22Rv1 (cell line): ENCODE data around the gene TRAM2.

Experiments used
- H3K27ac ChIP-seq: fragments of 450-650 bp; 2 replicates; pipeline ENCODE4 v1.5.1; 2017
- ZFX ChIP-seq: fragments of 450-650 bp; IDR thresholded peaks from 2 replicates; pipeline ENCODE4 v1.6.1; 2017; ENCODE audit warnings: antibody characterized with exemption, borderline replicate concordance
- TF ChIP-seq, protein P1 (sequence below): fragments of 450-650 bp; IDR thresholded peaks from 2 replicates; pipeline ENCODE4 v1.5.1; 2017; ENCODE audit warnings: mild to moderate bottlenecking

TRAM2 gene

DNA sequence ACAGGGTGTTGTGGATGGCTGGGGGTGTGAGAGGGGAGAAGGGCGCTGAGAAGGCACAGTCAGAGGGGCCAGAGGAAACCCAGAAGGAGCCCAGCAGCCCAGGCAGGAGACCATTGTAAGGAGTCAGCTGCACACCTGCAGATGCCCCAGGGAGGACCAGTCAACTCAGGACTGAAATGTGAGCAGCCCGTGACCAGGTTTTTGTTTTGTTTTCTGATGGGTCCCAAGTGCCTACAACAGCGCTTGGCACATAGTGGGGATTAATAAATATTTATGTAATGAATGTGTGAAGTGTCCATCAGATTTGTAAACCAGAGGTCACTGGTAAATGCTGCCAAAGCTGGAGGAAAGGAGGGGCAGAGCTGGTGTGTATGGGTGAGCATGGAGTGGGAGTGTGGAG is 30.2 kb downstream of the TRAM2 start:
- no peak overlapping the region for H3K27ac ChIP-seq
- TF ChIP-seq, protein P1, sequence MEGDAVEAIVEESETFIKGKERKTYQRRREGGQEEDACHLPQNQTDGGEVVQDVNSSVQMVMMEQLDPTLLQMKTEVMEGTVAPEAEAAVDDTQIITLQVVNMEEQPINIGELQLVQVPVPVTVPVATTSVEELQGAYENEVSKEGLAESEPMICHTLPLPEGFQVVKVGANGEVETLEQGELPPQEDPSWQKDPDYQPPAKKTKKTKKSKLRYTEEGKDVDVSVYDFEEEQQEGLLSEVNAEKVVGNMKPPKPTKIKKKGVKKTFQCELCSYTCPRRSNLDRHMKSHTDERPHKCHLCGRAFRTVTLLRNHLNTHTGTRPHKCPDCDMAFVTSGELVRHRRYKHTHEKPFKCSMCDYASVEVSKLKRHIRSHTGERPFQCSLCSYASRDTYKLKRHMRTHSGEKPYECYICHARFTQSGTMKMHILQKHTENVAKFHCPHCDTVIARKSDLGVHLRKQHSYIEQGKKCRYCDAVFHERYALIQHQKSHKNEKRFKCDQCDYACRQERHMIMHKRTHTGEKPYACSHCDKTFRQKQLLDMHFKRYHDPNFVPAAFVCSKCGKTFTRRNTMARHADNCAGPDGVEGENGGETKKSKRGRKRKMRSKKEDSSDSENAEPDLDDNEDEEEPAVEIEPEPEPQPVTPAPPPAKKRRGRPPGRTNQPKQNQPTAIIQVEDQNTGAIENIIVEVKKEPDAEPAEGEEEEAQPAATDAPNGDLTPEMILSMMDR: no peak
- no peak for TF ChIP-seq ZFX

DNA sequence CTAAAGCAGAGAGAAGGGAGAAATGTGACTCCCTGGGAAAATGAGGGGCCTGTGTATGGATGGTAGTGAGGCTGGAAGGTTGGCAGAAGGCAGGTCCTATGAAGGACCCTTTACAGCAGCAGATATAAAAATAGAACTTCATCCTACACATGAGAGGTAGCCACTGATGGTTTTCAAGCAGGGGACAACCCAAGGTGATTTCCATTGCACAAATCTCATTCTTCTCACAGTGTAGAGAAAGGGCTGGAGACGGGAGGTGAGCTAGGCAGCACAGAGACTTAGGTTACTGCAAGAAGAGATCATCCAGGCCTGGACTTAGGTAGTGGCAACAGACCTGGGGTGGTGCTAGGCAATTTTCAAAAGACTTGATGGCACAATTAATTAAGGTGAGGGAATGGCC is 30.7 kb downstream of the TRAM2 start:
- TF ChIP-seq, protein P1: no peak
- no peak overlapping the region for H3K27ac ChIP-seq

DNA sequence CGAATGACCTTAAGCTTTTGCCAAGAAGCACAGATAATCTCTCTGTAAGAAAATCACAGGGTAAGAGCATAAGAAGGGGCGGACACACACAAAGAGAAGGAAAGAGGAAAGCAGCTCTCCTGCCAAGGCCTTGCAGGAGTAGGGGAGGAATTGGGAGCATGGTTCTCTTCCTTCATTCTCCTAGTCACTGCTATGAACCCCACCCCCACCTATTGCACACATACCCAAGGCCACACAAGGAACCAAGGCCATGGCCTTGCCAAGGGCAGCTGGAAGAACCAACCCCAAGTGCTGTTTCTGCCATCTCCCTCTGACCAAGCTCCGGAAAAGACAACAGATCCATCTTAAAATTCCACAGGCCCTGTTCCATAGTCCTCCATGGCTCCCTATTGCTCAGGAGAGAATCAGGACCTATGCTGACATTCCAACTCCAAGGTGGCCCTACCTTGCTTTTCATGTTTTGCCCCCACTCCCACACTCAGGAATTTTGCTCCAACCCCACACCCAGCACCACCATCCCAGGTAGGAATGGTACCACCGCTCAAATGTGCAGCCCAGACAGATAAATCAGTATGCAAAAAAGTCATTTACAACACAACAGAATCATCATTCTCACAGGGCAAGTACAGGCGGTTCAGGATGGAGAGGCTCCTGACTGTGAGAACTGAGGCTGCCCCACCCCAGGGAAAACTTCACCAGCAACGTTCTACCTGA is 31.3 kb downstream of the TRAM2 start:
- H3K27ac ChIP-seq: no peak overlapping the region
- no peak for TF ChIP-seq ZFX
- TF ChIP-seq, protein P1: no peak

DNA sequence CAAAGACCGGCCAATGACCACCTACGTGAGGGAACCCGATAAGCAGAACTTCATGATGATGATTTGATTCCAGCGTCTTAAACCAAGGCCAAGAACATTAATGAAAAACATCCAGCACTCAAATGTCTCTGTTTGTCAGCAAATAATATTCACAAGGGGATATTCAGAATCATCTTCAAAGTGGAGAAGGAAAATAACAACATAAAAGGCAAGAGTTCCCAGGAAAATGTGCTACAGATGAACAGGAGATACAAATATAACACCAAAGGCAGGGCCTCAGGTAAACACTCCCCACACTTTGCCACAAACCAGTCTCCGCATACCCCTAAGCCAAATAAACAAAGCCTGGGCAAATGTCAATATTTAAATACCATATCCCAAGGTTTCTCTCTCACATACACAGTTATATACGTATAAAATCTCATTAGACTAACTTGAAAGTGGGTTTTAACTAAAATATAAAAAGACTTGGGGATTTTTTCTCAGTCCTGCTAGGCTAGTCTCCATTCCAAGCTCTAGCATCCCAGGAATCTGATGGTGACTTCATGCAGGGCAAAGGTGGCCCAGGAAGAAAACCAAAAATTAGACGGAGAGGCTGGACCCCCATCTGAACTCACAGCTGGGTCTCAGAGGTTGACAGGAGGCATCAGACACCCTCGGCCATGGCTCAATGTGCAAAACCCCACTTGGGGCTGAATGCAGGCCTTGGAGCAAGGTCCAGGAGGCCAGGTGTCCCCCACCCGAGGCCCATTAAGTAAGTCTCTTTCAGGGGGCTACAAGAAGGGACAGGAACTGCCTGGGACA is 32.1 kb downstream of the TRAM2 start:
- H3K27ac ChIP-seq: peak overlapping the region; percentile 64
- TF ChIP-seq ZFX: no peak
- TF ChIP-seq, protein P1: no peak

DNA sequence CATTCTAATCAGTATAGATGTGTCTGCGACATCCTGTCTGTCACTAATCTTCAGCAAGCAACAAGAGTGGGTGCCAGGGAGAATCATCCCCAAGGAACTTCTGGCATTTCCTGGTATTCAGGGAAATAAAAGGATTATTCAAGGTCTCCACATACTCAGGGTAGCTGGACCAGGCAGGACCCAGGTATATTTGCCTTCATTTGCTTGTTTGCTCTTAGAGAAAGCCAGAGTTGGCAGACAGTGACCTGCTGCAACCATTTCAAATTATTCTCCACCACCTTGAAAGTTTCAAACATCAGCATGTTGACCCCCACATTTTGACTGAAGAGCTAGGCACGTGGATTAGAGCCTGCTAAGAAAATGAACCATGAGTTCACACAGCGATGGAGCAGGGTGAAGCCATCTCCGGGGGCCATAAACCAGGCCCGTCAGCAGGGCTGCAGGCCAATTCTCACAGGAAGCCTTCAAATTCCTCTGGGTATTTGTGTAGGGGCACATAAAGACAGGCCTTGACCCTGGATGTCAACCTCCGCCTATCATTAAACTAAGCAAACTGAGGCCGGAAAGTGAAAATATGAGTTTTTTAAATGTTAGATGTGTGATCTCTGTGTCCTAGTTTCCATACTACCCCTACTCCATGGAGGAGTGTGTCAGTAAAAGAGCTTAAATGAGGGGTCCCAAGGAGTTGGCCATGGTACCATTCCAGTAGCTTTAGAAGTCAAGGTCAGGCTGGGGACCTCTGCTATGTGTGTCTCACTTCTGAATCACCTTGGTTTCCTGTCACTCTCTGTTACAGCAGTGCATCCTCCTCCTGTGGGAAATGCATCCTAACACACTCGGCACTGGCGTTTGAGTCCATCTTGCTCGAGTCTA is 32.9 kb downstream of the TRAM2 start:
- peak overlapping the region; percentile 64 for H3K27ac ChIP-seq
- TF ChIP-seq, protein P1: no peak
- no peak for TF ChIP-seq ZFX

DNA sequence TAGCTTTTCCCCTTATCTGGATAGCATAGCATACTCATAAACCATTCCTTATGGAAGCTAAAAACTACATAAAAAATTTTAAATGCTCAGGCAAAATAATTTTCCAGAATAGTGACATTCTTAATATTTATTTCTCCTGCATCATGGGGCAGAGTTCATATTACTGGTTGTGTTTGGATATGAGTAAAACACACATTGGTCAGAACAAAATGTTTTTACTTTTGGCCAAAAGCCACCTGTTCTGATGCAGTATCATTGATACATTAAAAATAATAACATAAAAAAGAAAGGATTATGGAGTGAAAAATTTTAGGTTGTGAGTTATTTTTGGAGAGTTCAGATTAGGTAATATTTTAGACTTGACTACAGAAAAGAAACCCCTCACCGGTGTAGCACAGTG is 33.6 kb downstream of the TRAM2 start:
- H3K27ac ChIP-seq: peak overlapping the region; percentile 64

More for the DNA sequence above, 33.6 kb downstream of the TRAM2 start:
- TF ChIP-seq ZFX: no peak
- TF ChIP-seq, protein P1: no peak
